ENCODE measurements around the gene MEST.

GRCh38 chr7:130543487-130544010, 51.7 kb downstream of the MEST start:
- no peak for TF ChIP-seq POLR2A (IDR thresholded peaks at IDR 0.05)
- no peak for TF ChIP-seq POLR2AphosphoS5 (IDR thresholded peaks at IDR 0.05)
